Testis (tissue), 2 donors: Measurements from ENCODE around the gene BBS2.

ENCODE experiments used
- POLR2A ChIP-seq: fragments of 450-650 bp; IDR thresholded peaks from one replicate; pipeline ENCODE4 v1.6.1; 2017; ENCODE audit warnings: antibody characterized with exemption, mild to moderate bottlenecking, moderate library complexity
- TF ChIP-seq, protein P1 (sequence below), 3 experiments: fragments of 450-650 bp in 2 of 3; fragments of 200-600 bp in 1 of 3; sonication (generic) in 1 of 3; IDR thresholded peaks; one replicate each; pipeline ENCODE4 v1.5.1; 2016 to 2019; ENCODE audit warnings: antibody characterized with exemption in 3 of 3, mild to moderate bottlenecking in 2 of 3, moderate library complexity in 1 of 3

DNA sequence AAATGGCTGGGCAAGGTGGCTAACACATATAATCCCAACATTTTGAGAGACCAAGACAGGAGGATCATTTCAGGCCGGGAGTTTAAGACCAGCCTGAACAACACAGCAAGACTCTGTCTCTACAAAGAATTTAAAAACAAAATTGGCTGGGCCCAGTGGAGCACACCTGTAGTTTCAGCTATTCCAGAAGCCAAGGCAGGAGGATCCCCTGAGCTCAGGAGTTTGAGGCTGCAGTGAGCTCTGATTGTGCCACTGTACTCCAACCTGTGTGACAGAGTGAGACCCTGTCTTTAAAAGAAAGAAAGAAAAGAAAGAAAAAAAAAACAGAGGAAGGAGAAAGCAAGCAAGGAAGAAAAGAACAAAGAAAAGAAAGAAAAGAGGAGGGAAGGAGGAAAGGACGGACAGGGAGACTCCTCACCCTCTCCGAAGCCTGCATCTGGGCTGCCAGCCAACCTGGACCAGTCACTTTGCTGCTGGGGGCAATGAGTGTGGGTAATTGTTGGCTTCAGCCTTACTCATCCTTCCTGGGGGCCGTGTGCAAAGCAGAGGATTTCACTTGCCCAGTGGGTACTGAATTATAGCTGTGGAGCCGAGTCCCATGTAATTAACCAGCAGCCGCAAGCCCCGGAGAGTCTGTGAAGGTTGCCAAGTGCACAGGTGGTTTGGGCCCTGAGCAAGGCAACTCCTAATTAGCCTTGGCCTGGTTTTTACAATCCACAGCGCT lies 38.4 kb upstream of the BBS2 start:
- TF ChIP-seq, protein P1, sequence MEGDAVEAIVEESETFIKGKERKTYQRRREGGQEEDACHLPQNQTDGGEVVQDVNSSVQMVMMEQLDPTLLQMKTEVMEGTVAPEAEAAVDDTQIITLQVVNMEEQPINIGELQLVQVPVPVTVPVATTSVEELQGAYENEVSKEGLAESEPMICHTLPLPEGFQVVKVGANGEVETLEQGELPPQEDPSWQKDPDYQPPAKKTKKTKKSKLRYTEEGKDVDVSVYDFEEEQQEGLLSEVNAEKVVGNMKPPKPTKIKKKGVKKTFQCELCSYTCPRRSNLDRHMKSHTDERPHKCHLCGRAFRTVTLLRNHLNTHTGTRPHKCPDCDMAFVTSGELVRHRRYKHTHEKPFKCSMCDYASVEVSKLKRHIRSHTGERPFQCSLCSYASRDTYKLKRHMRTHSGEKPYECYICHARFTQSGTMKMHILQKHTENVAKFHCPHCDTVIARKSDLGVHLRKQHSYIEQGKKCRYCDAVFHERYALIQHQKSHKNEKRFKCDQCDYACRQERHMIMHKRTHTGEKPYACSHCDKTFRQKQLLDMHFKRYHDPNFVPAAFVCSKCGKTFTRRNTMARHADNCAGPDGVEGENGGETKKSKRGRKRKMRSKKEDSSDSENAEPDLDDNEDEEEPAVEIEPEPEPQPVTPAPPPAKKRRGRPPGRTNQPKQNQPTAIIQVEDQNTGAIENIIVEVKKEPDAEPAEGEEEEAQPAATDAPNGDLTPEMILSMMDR (IDR thresholded peaks at IDR 0.05) = no peak
- TF ChIP-seq POLR2A = no peak
